Right cardiac atrium (tissue), 5 donors: ENCODE results near the gene ZCCHC3. TPM values are rescaled to one million over a fixed set of nuclear protein-coding genes. Genes with fewer than 3 reads are reported as not detected.
A peak's percentile ranks its signal among the peaks of the same experiment; 100 is the strongest.
"Not testable (repeated sequence)": the region's sequence is repeated elsewhere in the genome, so short reads cannot be mapped to it uniquely, and the experiment has no call there.

ENCODE experiments used
- ATAC-seq, 2 donors: fragments of 200-7000 bp; cut with Tn5 transposase; one replicate each; pipeline versions ENCODE4 v1.8.0 to v1.9.1; 2020; ENCODE audit warnings: moderate library complexity in 2 of 2, mild to moderate bottlenecking in 1 of 2
- DNase-seq, 3 donors: peaks; one replicate each; pipeline ENCODE4 v3.0.0-alpha.2; 2020
- H3K27ac ChIP-seq: one replicate; pipeline ENCODE4 v1.5.1; 2013; ENCODE audit warnings: mild to moderate bottlenecking, low read length, control low read depth, moderate library complexity
- H3K27me3 ChIP-seq: one replicate; pipeline ENCODE4 v1.6.1; 2013; ENCODE audit not compliant: control insufficient read depth, insufficient read depth
- H3K4me1 ChIP-seq: one replicate; pipeline ENCODE4 v1.6.1; 2013; ENCODE audit warnings: low read length; ENCODE audit not compliant: control insufficient read depth, insufficient read depth
- H3K4me3 ChIP-seq: one replicate; pipeline ENCODE4 v1.5.1; 2013; ENCODE audit warnings: low read length, control low read depth
- H3K9me3 ChIP-seq: one replicate; pipeline ENCODE4 v1.6.1; 2013; ENCODE audit warnings: low read length; ENCODE audit not compliant: control insufficient read depth
- WGBS: extraction: QIAGEN DNeasy Blood & Tissue Kit; methylation state at CpG from one replicate; pipeline ENCODE4 v1.1.7; 2013; 5-methylcytosine and 5-hydroxymethylcytosine counted together
- intact Hi-C, 4 donors: fragments of 100-400 bp; cut with DNase I; formaldehyde crosslinking; loops; one replicate each; pipeline versions ENCODE4 v1.11.0 to v1.14.0; 2022 to 2023
- long read RNA-seq, 4 donors: library from polyadenylated mRNA; unstranded; transcript quantifications; one replicate each; pipeline ENCODE4 v2.0.0, GENCODE V29; 2020 to 2021
- polyA plus RNA-seq: library from polyadenylated mRNA; stranded (reverse); fragments of 200-250 nt; gene quantifications from one replicate; pipeline ENCODE4 v1.2.3, GENCODE V29; 2013
- total RNA-seq, 4 donors: library from RNA; stranded (reverse); fragmentation: NEBNext Ultra II Directional; extraction: Animal tissue kit (Norgen Biotek cat#: 25700); gene quantifications; one replicate each; pipeline ENCODE4 v1.2.1, GENCODE V29; 2021
- donor health status: healthy with polysubstance abuse.
- donor health status: DM: no; HTN: yes; CAD: no.
- donor health status: DM: no; HTN: no; CAD: no.
- donor health status: DM: no; HTN: yes; CAD: no; lungs with severe emphysema.
- donor health status: DM: yes; HTN: yes; CAD: no.

The ZCCHC3 gene, protein sequence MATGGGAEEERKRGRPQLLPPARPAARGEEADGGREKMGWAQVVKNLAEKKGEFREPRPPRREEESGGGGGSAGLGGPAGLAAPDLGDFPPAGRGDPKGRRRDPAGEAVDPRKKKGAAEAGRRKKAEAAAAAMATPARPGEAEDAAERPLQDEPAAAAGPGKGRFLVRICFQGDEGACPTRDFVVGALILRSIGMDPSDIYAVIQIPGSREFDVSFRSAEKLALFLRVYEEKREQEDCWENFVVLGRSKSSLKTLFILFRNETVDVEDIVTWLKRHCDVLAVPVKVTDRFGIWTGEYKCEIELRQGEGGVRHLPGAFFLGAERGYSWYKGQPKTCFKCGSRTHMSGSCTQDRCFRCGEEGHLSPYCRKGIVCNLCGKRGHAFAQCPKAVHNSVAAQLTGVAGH
- 10 to 100 TPM; 13.0 to 14.3 (median 13.9) TPM for total RNA-seq
- 10.5 TPM for polyA plus RNA-seq
- long read RNA-seq, donor 1, transcript ZCCHC3-201 (1 exons, 3,354 nt) = major isoform, 81 of 81 reads
- long read RNA-seq, donor 1, partial matches to known transcripts = 0 of 81 reads
- long read RNA-seq, donor 1, other reads (novel, unspliced or antisense) = 0 of 81 reads
- long read RNA-seq, donor 2, transcript ZCCHC3-201 (1 exons, 3,354 nt) = major isoform, 27 of 27 reads
- long read RNA-seq, donor 2, partial matches to known transcripts = 0 of 27 reads
- long read RNA-seq, donor 2, other reads (novel, unspliced or antisense) = 0 of 27 reads
- long read RNA-seq, donor 3, partial matches to known transcripts = 0 of 3 reads
- long read RNA-seq, donor 3, other reads (novel, unspliced or antisense) = 0 of 3 reads
- long read RNA-seq, donor 4, transcript ZCCHC3-201 (1 exons, 3,354 nt) = major isoform, 40 of 40 reads
- long read RNA-seq, donor 4, partial matches to known transcripts = 0 of 40 reads
- long read RNA-seq, donor 4, other reads (novel, unspliced or antisense) = 0 of 40 reads

DNA sequence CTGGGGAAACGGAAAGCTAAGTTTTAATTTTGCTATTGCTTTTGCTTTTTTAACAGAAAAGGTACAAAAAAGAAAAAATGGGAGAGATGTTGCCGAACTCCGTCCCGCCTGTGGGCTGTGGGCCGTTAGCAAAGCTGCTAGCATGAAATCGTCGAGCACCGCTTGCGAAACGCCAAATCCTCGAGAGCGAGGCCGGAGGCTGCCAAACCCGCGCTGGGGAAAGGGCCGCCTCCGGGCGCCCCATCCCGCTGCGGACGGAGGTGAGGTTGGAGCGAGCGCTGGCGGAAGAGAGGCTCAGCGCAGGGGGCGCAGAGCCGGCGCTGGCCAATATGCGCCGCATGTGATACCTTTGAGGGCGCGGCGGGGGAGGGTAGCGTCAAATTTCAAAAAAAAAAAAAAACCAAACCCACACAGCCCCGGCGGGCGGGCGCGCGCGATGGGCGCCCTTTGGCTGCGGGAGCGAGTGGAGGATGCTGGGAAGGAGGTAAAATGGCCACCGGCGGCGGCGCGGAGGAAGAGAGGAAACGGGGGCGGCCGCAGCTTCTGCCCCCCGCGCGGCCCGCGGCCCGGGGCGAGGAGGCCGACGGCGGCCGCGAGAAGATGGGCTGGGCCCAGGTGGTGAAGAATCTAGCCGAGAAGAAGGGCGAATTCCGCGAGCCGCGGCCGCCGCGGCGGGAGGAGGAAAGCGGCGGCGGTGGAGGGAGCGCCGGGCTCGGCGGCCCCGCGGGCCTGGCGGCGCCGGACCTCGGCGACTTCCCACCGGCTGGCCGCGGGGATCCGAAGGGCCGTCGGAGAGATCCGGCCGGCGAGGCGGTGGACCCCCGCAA lies at the start of gene ZCCHC3:
ZCCHC3 (plus strand) TSS at position 473 of the 827 bp plus-strand sequence; CDS start at position 490, 17 bp downstream.
- Histone ChIP-seq H3K27ac (peak within 1 kb of the TSS; percentile 85), H3K27me3 (no peaks in the 10 kb centered on the region), H3K9me3 (no peaks in the 10 kb centered on the region), H3K4me1 (peaks cover 14% of the 10 kb centered on the region), H3K4me3 (peak within 1 kb of the TSS; percentile 83)
- peak; percentile 94 to 95 for ATAC-seq
- peak; percentile 91 to 95 (median 95) for DNase-seq
- under 1% methylated on average over 99 of the region's 99 CpGs for WGBS
- intact Hi-C loops = no loop called here

- ATAC-seq (no peak), DNase-seq (no peak)
- peaks cover 2% of the 10 kb centered on the region for H3K9me3 ChIP-seq
- WGBS = 30% methylated on average over 2 of the region's 2 CpGs
- H3K27me3 ChIP-seq = no peaks in the 10 kb centered on the region
- intact Hi-C loops = no loop called here
- no peak overlapping the region for H3K27ac ChIP-seq
- no peak overlapping the region for H3K4me3 ChIP-seq
- no peaks in the 10 kb centered on the region for H3K4me1 ChIP-seq
Measured at GRCh38 chr20:251354-251753, 46.0 kb upstream of the ZCCHC3 start.

- Histone ChIP-seq H3K4me3 (no peak overlapping the region), H3K27ac (no peak overlapping the region), H3K4me1 (no peaks in the 10 kb centered on the region), H3K27me3 (no peaks in the 10 kb centered on the region), H3K9me3 (no peaks in the 10 kb centered on the region)
- intact Hi-C loops = no loop called here
- ATAC-seq = no peak
- no peak for DNase-seq
- WGBS = 71% methylated on average over 2 of the region's 2 CpGs
Measured at GRCh38 chr20:252801-253200, 44.6 kb upstream of the ZCCHC3 start.

- intact Hi-C loops, ATAC-seq, DNase-seq, H3K27me3 ChIP-seq, H3K4me3 ChIP-seq, H3K27ac ChIP-seq, H3K4me1 ChIP-seq, H3K9me3 ChIP-seq: not testable (repeated sequence)
- WGBS = 48% methylated on average over 6 of the region's 6 CpGs
Measured at GRCh38 chr20:253447-253846, 43.9 kb upstream of the ZCCHC3 start.

GRCh38 chr20:257419-257818 lies 40.0 kb upstream of the ZCCHC3 start, which contains the start of gene DEFB132:
Gene DEFB132 (plus strand): TSS chr20:257724. CDS start chr20:257779, 55 bp downstream.
- Histone ChIP-seq H3K9me3 (no peaks in the 10 kb centered on the region), H3K4me1 (no peaks in the 10 kb centered on the region), H3K27me3 (no peaks in the 10 kb centered on the region), H3K4me3 (no peak within 1 kb of the TSS), H3K27ac (no peak within 1 kb of the TSS)
- DNase-seq (no peak), ATAC-seq (no peak)
- 72% methylated on average over 7 of the region's 7 CpGs for WGBS
- intact Hi-C loops = no loop called here

DNA sequence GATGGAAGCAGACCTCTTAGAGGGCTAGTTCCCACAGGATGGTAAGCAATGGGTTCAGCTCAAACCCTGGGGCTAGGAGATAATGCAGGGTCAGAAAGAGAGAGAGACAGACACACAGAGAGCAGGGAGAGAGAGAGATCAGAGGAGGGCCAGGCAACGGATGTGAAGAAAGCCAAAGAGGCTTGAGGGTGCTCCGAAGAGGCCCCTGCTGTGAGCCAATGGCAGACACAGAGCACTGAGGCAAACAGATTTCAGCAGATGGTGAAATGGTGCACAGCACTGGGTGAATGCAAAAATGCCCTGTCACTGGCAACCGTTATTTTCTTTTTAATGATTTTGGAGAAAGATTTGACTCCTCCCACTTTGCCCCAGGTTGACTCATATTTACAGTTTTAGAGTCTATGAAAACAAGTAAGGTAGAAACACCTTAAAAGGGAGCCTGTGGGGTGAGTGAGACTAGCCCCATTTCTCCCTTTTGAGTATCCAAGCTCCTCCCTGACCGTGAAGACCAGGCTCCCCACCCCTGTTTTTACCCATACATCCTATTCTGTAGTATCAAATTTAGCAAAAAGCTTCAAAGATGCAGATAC lies 39.0 kb upstream of the ZCCHC3 start:
- Histone ChIP-seq H3K9me3 (no peaks in the 10 kb centered on the region), H3K27me3 (no peaks in the 10 kb centered on the region), H3K27ac (no peak overlapping the region), H3K4me1 (no peaks in the 10 kb centered on the region), H3K4me3 (no peak overlapping the region)
- WGBS = 61% methylated on average over 4 of the region's 4 CpGs
- ATAC-seq = no peak
- intact Hi-C loops = no loop called here
- DNase-seq = no peak

DNA sequence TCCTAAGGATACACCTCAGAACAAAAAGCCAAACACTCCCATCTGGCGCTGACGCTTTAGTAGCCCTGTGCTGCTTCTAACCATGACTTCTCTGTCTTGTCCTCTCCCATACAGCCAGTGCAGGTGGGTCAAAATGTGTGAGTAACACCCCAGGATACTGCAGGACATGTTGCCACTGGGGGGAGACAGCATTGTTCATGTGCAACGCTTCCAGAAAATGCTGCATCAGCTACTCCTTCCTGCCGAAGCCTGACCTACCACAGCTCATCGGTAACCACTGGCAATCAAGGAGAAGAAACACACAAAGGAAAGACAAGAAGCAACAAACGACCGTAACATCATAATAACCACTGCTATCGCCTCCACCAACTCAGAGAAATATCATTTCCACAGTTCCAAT lies 38.4 kb upstream of the ZCCHC3 start:
- intact Hi-C loops = no loop called here
- DNase-seq = no peak
- Histone ChIP-seq H3K27ac (no peak overlapping the region), H3K27me3 (no peaks in the 10 kb centered on the region), H3K4me1 (no peaks in the 10 kb centered on the region), H3K9me3 (no peaks in the 10 kb centered on the region), H3K4me3 (no peak overlapping the region)
- 37% methylated on average over 8 of the region's 8 CpGs for WGBS
- peak in 1 of 2 donors; percentile 31 for ATAC-seq

- H3K27ac ChIP-seq = no peak overlapping the region
- intact Hi-C loops = no loop called here
- DNase-seq (no peak), ATAC-seq (no peak)
- H3K4me1 ChIP-seq = no peaks in the 10 kb centered on the region
- 61% methylated on average over 2 of the region's 2 CpGs for WGBS
- no peaks in the 10 kb centered on the region for H3K27me3 ChIP-seq
- H3K9me3 ChIP-seq = no peaks in the 10 kb centered on the region
- H3K4me3 ChIP-seq = no peak overlapping the region
Measured at GRCh38 chr20:259981-260380, 37.4 kb upstream of the ZCCHC3 start.

DNA sequence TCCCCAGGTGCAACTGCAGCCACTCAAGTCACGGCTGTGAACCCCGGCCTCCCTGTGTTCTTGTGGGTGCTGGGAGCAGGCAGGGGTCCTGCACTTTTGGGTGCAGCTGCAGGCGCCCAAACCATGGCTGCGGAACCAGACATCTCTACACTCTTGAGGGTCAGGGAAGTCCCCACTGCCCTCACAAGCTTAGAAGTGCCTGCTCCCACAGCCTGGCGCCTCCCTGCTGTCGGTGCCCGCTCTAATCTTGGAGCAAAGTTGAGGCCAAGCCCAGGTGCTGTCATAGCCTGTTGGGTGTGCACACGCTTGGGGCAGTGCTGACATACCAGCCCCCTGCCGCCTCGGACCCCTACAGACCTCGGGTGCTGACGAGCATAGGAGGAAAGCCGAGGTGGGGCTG lies 33.7 kb upstream of the ZCCHC3 start:
- intact Hi-C loops = no loop called here
- Histone ChIP-seq H3K4me1 (no peaks in the 10 kb centered on the region), H3K4me3 (no peak overlapping the region), H3K27me3 (no peaks in the 10 kb centered on the region), H3K27ac (no peak overlapping the region), H3K9me3 (no peaks in the 10 kb centered on the region)
- 68% methylated on average over 13 of the region's 13 CpGs for WGBS
- DNase-seq = no peak
- no peak for ATAC-seq
